Endothelial cell of hepatic sinusoid (primary cell): ENCODE measurements around the gene MDH2.
"Not testable (repeated sequence)": the region's sequence is repeated elsewhere in the genome, so short reads cannot be mapped to it uniquely, and the experiment has no call there.

Source experiments
- in situ Hi-C: cut with HindIII; loops from 2 replicates; pipeline ENCODE4 v1.10.0; 2017; ENCODE audit warnings: low sequenced_read_pairs

Gene MDH2

DNA sequence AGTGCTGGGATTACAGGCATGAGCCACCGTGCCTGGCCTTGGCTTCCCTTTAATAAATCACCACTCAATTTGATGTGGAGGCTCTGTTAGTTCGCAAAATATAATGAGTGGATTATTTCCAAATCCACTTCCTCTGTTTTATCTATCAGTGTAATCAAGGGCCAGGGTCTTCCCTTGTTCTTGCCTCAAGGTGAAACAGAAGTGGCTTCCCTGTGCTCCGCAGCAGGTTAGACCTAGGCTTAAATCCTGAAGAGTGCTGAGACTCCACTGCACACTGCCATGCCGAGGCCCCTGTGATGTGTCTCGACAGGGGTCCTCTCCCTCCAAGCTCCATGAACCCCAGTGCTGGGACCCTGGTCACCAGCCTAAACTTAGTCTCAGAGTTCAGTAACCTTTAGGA lies 59.0 kb downstream of the MDH2 start:
- in situ Hi-C loops, result no loop called here

- in situ Hi-C loops, result no loop called here
These were observed 60.8 kb downstream of the MDH2 start for GRCh38 chr7:76108540-76109233.

GRCh38 chr7:76113042-76113630 lies 65.2 kb downstream of the MDH2 start:
- in situ Hi-C loops, result not testable (repeated sequence)

- in situ Hi-C loops, result not testable (repeated sequence)
These were observed 66.8 kb downstream of the MDH2 start for GRCh38 chr7:76114742-76115141.
